Kidney (tissue), 14 donors: Measurements from ENCODE around the gene SSH3. TPM values are rescaled to one million over a fixed set of nuclear protein-coding genes. Genes with fewer than 3 reads are reported as not detected.

Experiments
- DNase-seq, 5 donors: peaks; one replicate each; pipeline ENCODE4 v3.0.0-alpha.2; 2013 to 2020
- FAIRE-seq: peaks from 2 replicates; lab custom pipeline; 2012; peaks lifted over from hg19 to GRCh38; lab: Jason Lieb, UNC
- H3K27ac ChIP-seq, 2 donors: one replicate each; pipeline ENCODE4 v1.7.0; 2013; ENCODE audit warnings: low read depth in 2 of 2, low read length in 2 of 2, inconsistent platforms in 1 of 2
- H3K27me3 ChIP-seq: one replicate; pipeline ENCODE4 v1.7.1; 2013; ENCODE audit warnings: low read length, inconsistent platforms; ENCODE audit not compliant: control insufficient read depth, insufficient read depth
- H3K36me3 ChIP-seq, 3 donors: one replicate each; pipeline versions ENCODE4 v1.7.0 to v1.7.1; 2013; ENCODE audit warnings: low read length in 3 of 3, control low read depth in 1 of 3, inconsistent platforms in 1 of 3; ENCODE audit not compliant: insufficient read depth in 3 of 3, control insufficient read depth in 2 of 3
- H3K4me1 ChIP-seq, 3 donors: one replicate each; pipeline versions ENCODE4 v1.7.0 to v1.7.1; 2013; ENCODE audit warnings: low read length in 3 of 3, inconsistent platforms in 1 of 3, low read depth in 1 of 3; ENCODE audit not compliant: control insufficient read depth in 2 of 3, insufficient read depth in 2 of 3
- H3K4me3 ChIP-seq, 3 donors: one replicate each; pipeline versions ENCODE4 v1.7.0 to v1.8.1; 2013; ENCODE audit warnings: low read length in 3 of 3, control low read depth in 1 of 3, inconsistent platforms in 1 of 3
- H3K9ac ChIP-seq, 3 donors: one replicate each; pipeline versions ENCODE4 v1.7.0 to v1.7.1; 2013; ENCODE audit warnings: low read length in 3 of 3, control low read depth in 1 of 3, inconsistent platforms in 1 of 3
- H3K9me3 ChIP-seq, 3 donors: one replicate each; pipeline versions ENCODE4 v1.7.0 to v1.7.1; 2013; ENCODE audit warnings: low read length in 3 of 3, control low read depth in 1 of 3, inconsistent platforms in 1 of 3; ENCODE audit not compliant: control insufficient read depth in 2 of 3, insufficient read depth in 1 of 3
- CTCF ChIP-seq: IDR thresholded peaks from 3 replicates; pipeline ENCODE4 v1.5.1; 2012; ENCODE audit warnings: mild to moderate bottlenecking, moderate library complexity, borderline replicate concordance; ENCODE audit not compliant: insufficient read depth; ENCODE audit errors: extremely low read depth
- intact Hi-C: fragments of 100-400 bp; cut with DNase I; formaldehyde crosslinking; loops from one replicate; pipeline ENCODE4 v1.11.1; 2022
- polyA plus RNA-seq: library from polyadenylated mRNA; stranded (reverse); fragments of 350-450 nt; fragmentation: Illumina TruSeq; extraction: RNeasy Lipid Tissue Mini Kit (QIAGEN cat#74804); gene quantifications from one replicate; pipeline ENCODE4 v1.2.3, GENCODE V29; 2014; ENCODE audit warnings: low read depth, low replicate concordance; ENCODE audit not compliant: insufficient read depth
- total RNA-seq: library from RNA; stranded (reverse); fragmentation: NEBNext Ultra II Directional; extraction: Animal tissue kit (Norgen Biotek cat#: 25700); gene quantifications from one replicate; pipeline ENCODE4 v1.2.1, GENCODE V29; 2021
- donor health status: control.
- donor health status: control.
- donor health status: control.
- donor health status: control.
- donor health status: control.
- donor health status: DM: yes; HTN: yes; CAD: no.
- donor health status: Normal renal cell carcinoma (clear cell type).

SSH3 gene
- total and polyA plus RNA-seq, 2 donors from 2014 or later = 25.0 to 68.9 TPM

GRCh38 chr11:67301313-67301921, 1.9 kb upstream of the SSH3 start:
- no peaks in the 10 kb centered on the region for H3K9me3 ChIP-seq
- peak overlapping the region in 1 of 3 donors; percentile 21 for H3K4me3 ChIP-seq
- no peak for FAIRE-seq
- peaks cover 0 to 4% (median 2%) of the 10 kb centered on the region in 3 donors for H3K36me3 ChIP-seq
- H3K27ac ChIP-seq = no peak overlapping the region
- intact Hi-C loops = no loop called here
- peak in 3 of 5 donors; percentile 11 to 81 (median 65) for DNase-seq
- H3K9ac ChIP-seq = no peak overlapping the region
- H3K4me1 ChIP-seq = peaks cover 0 to 21% (median 5%) of the 10 kb centered on the region in 3 donors
- H3K27me3 ChIP-seq = no peaks in the 10 kb centered on the region
- TF ChIP-seq CTCF = no peak

GRCh38 chr11:67301951-67302516, 1.3 kb upstream of the SSH3 start:
- Histone ChIP-seq H3K9ac (peak overlapping the region in 1 of 3 donors; percentile 67), H3K27me3 (no peaks in the 10 kb centered on the region), H3K9me3 (no peaks in the 10 kb centered on the region), H3K27ac (peak overlapping the region; percentile 69 to 83), H3K4me1 (peaks cover 0 to 21% (median 5%) of the 10 kb centered on the region in 3 donors), H3K36me3 (peaks cover 0 to 4% (median 2%) of the 10 kb centered on the region in 3 donors), H3K4me3 (peak overlapping the region in 2 of 3 donors; percentile 59 to 67)
- FAIRE-seq (no peak), DNase-seq (peak; percentile 86 to 91 (median 90))
- intact Hi-C loops = no loop called here
- TF ChIP-seq CTCF = no peak

GRCh38 chr11:67302571-67303131, 679 bp upstream of the SSH3 start:
- Histone ChIP-seq H3K27me3 (no peaks in the 10 kb centered on the region), H3K36me3 (peaks cover 0 to 4% (median 2%) of the 10 kb centered on the region in 3 donors), H3K9ac (peak overlapping the region in 2 of 3 donors; percentile 54 to 67), H3K9me3 (no peaks in the 10 kb centered on the region), H3K27ac (peak overlapping the region; percentile 69 to 83), H3K4me3 (peak overlapping the region; percentile 20 to 67 (median 59)), H3K4me1 (peaks cover 0 to 21% (median 5%) of the 10 kb centered on the region in 3 donors)
- DNase-seq = peak in 4 of 5 donors; percentile 36 to 85 (median 62)
- intact Hi-C loops = no loop called here
- no peak for FAIRE-seq
- TF ChIP-seq CTCF = no peak
